Loucy (cell line): ENCODE data around the gene ANKRD39.

Experiments
- CTCF ChIP-seq: fragments of 200-600 bp; sonication (generic); conservative IDR thresholded peaks from 2 replicates; pipeline ENCODE4 v1.5.1; 2014; ENCODE audit warnings: mild to moderate bottlenecking, antibody characterized with exemption, low read length
- EZH2phosphoT487 ChIP-seq: fragments of 200-600 bp; IDR thresholded peaks from 2 replicates; pipeline ENCODE4 v1.6.1; 2018; ENCODE audit warnings: antibody characterized with exemption, mild to moderate bottlenecking, moderate library complexity, borderline replicate concordance

- TF ChIP-seq CTCF (no peak), EZH2phosphoT487 (no peak)
Measured at GRCh38 chr2:96810783-96811192, 47.0 kb downstream of the ANKRD39 start.
